H54 (cell line): ENCODE results near the gene BEGAIN.

Experiments
- DNase-seq: peaks from one replicate; pipeline ENCODE4 v3.0.0; 2011; ENCODE audit warnings: low spot score, mixed read lengths; ENCODE audit not compliant: insufficient read length
- FAIRE-seq: peaks from 3 replicates; lab custom pipeline; 2011; peaks lifted over from hg19 to GRCh38; lab: Jason Lieb, UNC
- POLR2A ChIP-seq: IDR thresholded peaks from 2 replicates; pipeline ENCODE4 v1.6.1; 2011; ENCODE audit warnings: low read depth, mild to moderate bottlenecking, low read length

The BEGAIN gene

DNA sequence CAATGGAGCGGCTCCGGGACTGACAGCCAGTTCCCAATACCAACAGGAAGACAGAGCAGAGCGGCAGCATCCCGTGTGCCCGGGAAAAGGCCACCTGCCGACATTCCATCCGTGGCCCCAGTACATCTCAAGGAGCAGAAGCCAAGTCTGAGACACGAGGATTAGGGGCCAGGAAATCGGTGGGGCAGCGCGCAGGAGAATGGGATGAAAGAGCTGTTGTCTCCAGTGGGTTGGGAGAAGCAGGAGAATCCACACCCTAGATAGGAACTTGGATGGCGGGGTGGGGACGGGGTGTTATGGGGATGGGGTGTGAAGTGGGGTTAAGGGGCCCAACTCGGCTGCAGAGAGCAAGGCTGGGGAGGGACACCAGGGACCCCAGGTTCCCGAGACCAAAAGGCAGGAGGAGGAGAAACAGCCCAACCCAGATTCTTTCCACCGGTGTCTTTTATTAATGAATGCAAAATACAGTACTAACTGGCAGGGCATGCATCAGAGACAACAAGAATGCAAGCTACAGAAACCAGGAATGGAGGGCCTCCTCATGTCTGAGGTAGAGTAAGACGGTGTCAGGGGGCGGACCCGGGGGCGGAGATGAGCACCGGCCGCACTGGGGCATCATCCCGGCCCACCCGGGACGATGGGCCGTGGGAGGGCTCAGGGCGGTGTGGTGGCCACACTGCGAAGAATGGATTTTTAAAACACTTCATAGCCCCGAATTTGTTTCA lies 50.3 kb downstream of the BEGAIN start:
- no peak for DNase-seq
- FAIRE-seq, result no peak
- no peak for TF ChIP-seq POLR2A

DNA sequence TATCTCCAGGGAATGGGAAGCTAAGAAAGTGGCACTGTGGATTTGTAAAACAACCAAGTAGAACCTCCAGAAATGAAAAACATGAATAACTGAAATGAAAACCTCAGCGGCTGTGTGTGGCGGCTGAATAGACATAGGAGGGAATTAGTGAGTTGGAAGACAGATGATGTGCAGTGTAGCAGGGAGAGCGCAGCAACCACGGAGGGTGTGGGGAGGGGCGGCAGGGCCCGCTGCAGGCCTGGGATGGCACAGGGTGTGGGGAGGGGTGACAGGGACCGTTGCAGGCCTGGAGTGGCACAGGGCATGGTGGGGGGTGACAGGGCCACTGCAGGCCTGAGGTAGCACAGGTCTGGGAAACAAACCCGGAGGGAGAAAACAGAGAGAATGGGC lies 51.1 kb downstream of the BEGAIN start:
- DNase-seq (no peak), FAIRE-seq (no peak)
- TF ChIP-seq POLR2A, result no peak

DNA sequence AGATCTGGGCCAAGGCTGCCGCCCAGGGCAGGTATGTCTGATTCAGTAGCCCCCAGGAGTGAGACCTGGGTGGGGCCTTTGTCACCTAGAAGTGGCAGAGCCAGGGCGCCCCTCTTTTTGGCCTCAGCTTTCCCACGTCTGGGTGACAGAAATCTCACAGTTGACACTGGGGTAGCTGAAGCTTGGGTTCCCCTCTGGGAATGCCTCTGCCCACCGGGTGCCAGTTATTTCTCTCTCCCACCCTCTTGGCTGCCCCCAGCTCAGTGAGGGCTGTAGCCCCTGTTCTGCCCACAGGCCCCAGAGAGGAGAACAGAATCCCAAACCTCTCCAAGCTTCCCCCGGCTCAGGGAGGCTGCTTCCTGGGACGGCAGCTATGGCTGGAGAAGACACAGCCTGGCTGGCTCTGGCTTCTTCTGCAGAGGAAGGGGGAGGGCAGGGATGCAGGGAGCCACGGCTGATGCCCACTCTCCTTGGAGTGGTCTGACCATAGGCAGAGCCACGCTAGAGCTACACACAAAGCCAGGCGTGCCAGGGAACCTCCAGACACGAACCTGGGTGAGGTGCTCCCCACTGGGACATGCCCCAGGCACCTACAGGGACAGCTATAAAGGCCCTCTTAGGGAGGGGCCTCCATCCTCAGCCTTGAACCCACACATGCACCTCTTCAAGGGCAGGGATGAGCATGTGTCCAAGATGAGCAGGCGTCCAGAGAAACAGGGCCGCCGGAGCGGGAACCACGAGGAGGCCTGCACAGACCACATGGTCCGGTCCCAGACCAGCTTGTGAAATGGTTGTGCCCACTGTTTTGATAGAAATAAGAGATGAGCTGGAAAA lies 51.7 kb downstream of the BEGAIN start:
- FAIRE-seq (no peak), DNase-seq (no peak)
- TF ChIP-seq POLR2A, result no peak

DNA sequence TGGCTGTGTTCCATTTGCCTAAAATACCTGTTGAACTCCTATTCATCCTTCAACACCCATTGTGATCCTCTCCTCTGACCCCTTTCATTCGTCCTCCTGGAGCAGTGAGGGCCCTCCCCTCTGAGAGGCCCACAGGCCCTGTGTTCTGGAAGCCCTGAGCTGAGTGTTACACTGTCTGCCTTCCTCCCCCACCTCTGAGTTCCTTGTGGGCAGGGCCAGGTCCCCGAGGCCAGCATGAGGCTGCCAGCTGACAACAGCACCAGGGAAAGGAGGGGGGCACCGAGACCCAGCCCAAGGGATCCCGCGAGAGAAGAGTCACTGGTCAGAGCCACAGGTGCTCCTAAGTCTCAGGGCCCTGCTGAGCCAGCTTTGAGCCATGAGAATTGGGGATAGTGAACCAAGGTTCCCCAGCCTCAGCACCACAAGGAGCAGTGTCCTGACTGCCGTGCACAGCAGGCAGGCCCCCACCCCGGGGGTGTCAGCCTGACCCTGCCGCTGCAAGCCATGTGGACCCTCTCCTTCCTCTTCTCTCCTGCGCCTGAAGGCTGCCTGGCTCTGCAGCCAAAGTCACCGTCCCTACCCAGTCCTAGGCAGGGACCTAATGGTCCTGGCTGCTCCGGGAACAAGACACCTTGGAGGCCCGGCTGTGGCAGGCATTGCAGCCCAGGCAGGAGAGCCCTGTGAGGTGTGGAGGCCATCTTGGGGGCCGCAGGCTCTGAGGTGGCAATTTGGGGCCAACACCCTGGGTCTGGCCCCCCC lies 52.5 kb downstream of the BEGAIN start:
- peak; percentile 19 for DNase-seq
- FAIRE-seq, result no peak

DNA sequence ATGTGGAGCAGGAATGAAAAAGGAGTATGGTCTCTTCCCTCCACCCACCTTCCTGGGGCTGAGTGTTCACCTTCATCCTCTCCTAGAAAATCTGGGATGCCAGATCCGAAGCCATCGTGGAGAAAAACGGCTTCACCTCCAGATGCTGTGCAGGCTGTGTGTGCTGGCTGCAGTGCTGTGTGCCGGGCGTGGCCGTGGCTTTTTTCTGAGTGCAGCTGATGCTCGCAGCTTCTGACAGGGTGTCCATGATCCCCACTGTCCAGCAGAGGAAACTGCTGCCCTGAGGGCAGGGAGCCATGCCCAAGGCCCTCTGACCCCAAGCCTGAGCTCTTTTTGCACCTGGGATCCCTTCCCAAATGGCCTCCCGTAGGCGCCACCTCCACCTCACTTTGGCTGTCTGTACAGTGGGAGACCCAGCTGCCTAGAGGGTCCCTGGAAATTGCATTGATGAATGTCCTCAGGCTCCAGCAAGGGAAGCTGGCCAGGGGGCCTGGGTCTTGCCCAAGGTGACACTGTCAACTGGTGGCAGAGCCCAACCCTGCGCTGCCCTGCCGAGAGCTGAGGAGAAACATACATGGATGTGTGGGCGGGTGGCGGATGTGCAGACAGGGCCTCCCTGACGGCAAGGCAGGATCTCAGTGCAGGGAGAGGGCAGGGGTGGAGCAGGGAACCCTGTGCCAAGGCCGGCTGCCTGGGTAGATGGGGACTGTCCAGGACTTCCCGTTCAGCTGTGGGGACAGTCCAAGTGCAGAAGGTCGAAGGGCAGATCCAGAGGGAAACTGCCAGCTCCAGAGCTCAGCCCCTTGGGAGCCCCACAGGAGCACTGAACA lies 53.3 kb downstream of the BEGAIN start:
- FAIRE-seq (peak; percentile 83), DNase-seq (no peak)
- no peak for TF ChIP-seq POLR2A

More for the DNA sequence above, 52.5 kb downstream of the BEGAIN start:
- TF ChIP-seq POLR2A, result no peak

DNA sequence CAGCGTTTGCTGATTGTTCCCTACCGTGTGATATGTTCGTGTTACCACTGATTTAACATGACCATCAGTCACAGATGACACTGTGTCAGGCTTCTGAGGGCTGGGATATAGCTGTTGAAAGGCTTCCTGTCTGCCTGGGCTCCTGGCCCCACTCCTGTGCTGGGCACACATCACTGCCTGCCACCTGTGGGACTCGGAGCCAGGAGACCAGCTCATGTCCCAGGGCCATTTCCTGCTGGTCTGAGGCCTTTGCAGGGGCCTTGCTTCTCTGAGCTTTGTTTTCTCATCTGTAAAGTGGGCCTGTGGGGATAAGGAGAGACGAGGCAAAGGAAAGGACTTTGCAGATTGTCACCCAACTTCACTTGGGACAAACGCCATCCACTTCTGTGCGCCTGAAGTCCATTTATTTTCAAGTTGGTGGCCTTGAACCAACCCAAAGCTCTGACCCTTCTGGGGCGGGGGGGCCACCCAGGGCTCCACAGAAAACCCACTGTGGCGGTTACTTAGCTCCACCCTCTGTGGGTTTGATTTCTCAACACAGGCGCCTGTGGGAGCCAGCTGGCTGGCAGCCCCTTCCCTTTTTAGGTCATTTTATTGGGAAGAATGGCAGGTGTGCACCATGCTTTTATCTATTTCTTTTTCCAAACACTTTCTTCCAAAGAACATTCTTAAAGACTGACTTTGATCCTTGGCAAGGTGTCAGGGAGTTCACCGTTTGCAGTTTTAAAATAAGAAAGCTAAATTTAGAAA lies 54.1 kb downstream of the BEGAIN start:
- FAIRE-seq, result no peak

DNA sequence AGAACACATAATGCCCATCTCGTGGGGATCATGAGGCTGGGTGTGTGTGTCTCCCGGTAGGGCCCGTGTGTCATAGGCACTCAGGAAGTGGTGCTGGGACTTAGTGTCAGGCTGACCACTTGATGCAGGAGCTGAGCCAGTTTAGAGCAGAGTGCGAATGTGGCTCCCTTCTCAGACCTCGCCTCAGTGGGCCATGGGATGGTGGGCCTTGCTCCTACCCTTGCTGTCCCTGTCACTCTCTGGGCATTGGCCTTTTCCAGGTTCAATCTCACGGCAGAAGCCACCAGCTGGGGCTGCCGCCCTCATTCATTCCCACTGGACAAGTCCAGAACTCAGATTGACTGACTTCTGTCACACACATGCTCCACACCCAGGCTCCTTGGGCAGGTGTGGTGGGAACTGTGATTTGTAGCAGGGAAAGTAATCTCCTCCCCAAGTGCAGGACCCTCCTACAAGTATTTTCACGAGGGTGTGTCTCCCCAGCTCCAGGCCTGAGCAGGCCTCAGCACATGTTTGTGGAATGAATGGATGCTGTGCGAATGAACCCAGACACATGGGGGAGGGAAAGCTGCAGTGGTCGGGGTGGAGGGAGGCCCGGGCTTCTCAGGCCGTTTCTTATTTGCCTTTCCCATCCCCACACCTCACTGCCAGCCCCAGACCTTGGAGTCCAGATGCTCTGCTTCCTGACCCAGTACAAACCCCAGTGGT lies 54.9 kb downstream of the BEGAIN start:
- FAIRE-seq (no peak), DNase-seq (no peak)
- no peak for TF ChIP-seq POLR2A

More for the DNA sequence above, 54.1 kb downstream of the BEGAIN start:
- DNase-seq, result no peak
- TF ChIP-seq POLR2A, result no peak

DNA sequence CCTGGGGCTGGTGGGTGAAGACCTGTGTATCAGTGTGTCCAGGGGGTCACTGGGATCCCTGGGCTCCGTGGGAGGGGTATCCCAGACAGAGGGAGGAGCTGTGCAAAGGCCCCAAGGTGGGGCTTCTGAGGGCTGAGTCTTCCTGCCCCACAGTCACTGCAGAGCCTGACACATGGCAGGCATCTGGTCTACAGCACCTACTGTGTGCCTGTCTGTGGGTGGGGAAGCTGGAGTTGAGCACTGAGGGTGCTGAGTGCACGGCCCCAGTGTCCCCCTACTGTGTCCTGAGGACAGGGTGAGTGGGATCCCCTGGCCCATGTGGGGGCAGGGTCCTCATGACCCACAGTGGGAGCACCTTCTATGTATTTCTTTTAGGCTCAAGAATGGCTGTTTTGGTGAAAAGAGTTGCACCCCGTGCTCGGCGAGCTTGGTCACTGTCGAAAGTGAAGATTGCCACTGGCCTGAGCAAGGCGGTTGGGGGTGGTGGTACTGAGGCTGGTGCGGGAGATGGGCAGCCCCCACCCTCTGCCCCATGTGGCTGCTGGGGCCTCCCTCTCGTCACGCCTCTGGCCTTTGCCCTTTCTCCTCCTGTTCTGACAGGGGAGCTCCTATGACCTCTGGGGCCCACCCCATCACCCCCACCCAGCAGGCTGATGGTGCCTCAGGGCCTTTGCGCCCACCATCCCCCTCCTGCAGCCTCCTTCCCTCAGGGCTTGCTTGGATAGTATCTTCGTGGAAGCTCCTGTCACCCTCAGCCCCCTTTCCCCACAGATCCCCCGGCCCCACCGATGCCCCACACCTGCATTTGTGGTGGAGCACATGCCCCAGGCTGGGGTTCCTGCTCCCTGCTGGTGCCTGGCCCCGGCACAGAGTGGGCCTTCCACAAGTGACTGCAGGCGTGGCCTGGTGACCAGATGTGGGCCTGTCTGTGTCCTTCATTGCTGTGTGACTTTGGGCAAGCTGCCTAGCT lies 55.8 kb downstream of the BEGAIN start:
- no peak for TF ChIP-seq POLR2A
- FAIRE-seq, result no peak
- no peak for DNase-seq

DNA sequence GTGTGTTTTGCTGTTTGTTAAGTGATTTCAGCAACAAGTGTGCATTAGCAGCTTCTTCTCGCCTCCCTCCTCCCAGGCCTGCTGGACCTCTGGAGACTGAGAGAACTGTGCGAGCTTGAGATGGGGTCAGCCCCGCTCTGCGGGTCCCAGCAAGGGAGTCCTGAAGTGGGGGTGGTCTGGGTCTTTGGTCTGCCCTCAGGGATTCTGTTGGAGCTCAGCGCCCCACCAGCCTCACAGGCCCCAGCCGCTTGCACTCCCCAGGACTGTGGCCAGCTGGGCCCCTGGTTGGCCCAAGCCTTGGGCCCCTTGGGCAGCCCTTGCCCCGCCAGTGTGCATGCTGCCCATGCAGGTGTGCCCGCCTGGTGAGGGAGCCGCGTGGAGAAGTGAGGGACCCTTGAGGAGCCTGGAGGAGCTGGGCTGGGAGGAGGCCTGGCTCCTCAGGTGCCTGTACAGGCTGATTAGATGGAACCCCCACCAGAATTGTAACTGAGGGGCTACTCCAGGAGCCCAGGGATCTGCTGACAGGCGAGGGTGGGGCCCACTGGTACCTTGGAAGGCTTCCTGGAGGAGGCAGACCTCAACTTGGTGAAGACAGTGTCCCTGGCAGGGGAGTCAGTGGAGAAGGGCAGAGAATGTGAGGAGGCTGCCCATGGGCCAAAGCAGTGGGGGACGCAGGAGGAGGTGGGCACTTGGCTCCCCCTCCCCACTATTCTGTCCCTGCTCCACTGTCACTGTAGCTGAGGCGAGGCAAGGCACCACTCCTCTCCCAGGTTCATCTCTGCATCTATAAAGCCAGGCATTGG lies 56.7 kb downstream of the BEGAIN start:
- TF ChIP-seq POLR2A, result no peak
- FAIRE-seq (no peak), DNase-seq (no peak)

DNA sequence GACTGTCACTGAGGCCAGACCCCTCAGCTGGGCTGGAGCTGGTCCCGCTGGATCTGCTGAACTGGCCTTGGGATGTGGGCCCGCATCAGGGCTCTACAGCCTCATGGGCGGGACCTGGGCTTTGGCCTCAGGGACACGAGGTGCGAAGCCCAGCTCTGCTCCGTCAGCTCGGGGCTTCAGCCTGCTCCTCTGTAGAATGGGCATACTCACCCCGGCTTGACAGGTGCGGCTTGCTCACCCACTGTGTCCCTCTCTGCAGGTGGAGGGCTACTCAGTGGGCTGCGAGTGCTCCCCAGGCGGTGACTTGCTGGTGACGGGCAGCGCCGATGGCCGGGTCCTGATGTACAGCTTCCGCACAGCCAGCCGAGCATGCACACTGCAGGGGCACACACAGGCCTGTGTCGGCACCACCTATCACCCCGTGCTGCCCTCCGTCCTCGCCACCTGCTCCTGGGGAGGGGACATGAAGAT lies 57.6 kb downstream of the BEGAIN start:
- TF ChIP-seq POLR2A, result no peak
- FAIRE-seq, result no peak
- no peak for DNase-seq
